ENCODE measurements around the gene RAD18.
A peak's percentile ranks its signal among the peaks of the same experiment; 100 is the strongest.

RAD18 gene, protein sequence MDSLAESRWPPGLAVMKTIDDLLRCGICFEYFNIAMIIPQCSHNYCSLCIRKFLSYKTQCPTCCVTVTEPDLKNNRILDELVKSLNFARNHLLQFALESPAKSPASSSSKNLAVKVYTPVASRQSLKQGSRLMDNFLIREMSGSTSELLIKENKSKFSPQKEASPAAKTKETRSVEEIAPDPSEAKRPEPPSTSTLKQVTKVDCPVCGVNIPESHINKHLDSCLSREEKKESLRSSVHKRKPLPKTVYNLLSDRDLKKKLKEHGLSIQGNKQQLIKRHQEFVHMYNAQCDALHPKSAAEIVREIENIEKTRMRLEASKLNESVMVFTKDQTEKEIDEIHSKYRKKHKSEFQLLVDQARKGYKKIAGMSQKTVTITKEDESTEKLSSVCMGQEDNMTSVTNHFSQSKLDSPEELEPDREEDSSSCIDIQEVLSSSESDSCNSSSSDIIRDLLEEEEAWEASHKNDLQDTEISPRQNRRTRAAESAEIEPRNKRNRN

DNA sequence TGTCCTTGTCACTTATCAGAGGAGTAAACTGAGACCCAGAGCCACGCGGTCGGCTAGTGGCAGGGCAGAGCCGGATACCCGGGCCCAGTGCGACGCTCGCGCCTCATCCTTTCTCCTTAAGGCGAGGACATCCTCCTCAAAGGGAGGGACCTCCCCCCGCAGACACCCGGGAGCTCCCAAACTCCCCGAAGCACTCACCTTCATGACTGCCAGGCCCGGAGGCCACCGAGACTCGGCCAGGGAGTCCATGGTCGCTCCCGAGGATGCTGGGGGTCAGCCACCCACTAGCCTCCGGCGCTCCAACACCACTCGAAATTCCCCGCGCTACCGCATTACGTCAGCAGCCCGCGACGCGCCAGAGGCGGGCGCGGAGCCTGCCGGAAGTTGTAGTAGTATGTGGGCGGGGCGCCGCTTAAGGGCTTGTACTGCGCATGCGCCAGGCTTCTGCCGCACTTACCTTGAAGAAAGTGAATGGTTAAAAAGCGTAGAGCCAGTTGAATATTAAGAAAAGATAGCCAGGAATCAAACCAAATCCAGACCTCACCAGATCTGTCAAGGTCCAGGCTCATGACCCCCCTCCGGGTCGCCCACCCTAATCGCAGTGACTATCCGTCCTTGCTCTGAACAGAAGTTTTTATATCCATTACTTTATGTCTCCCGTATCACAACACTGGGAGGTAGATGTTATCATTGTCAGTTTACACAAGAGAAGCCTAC is at the start of gene RAD18:
Gene RAD18, minus strand, starts transcription at position 336 of the 717 bp plus-strand sequence. Its CDS starts 87 bp downstream, at position 249.
- DNase-seq, result peak; percentile 85

DNA sequence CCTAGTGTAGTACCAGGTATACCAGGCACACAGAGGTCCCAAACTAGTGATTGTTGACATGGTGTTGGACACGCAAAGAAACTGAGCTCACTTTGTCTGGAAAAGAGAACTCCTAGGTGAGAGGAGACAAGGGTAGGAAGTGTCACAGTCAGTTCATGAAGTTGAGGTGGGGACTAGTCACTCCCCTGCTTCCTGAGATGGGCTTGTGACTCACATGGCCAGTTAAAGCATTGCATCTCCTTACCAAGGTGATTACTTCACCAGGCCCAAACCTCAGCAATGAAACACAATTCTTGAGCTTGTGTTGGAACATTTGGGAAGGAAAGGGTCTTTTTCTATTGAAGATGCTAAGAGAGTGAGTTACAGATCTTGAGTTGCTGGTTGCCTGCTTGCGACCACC is 49.2 kb upstream of the RAD18 start:
- no peak for DNase-seq

DNA sequence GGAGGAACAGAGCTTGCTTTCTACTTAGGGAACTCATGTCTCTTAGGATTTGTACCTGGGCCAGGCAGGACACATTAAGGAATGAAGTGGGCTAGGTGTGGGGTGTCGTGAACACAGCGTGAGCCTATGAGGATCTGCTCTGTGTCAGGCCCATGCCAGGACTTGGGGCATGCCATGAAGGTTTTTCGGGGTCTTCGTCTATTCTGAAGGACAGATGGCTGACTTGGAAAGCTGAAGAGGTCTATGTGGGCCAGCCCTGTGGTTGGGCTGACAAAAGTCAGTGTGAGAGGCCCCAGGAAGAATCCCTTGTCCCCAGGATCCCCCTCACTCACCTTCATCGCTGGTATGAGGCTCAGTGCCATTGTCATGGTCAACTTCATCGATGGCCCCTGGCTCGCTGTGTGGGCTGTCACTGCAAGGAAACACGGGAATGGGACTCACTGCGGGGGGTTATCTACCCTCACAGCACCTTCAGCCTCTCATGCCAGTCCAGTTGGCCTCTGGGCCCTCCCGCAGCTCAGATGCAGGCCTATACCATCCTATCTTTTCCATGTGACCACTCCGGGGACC is 46.8 kb upstream of the RAD18 start:
- no peak for DNase-seq

DNA sequence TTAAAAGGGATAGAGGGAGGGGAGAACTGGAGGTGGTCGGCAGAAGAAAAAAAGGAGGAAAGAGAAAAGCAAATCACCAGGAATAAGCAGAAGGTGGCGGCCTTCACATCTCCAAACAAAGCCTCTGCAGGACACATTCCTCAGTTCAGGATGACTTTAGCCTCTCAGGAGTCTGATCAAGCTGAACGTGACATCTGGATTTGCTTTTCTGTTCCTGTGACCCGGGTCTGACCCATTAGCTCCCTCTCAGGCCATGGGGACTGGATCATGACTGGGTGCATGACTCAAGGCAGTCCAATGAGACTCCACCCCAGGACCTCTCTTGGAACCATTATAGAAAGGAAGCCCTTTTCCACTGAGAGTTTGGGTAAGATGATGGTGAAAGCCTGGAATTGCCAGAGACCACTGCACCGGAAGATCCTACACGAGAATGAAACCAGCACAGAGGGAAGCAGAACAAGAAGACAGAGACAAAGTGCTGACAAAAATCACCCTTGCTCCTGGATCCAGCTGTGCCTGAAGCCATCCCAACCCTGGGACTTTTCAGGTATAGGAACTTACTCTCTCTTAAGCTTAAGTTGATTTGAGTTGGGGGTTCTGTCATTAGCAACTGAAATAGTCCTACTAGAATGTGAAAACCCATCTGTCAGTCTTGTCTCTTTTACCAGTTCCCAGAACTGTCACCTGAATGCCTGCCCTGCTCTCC is 45.4 kb upstream of the RAD18 start:
- no peak for DNase-seq

DNA sequence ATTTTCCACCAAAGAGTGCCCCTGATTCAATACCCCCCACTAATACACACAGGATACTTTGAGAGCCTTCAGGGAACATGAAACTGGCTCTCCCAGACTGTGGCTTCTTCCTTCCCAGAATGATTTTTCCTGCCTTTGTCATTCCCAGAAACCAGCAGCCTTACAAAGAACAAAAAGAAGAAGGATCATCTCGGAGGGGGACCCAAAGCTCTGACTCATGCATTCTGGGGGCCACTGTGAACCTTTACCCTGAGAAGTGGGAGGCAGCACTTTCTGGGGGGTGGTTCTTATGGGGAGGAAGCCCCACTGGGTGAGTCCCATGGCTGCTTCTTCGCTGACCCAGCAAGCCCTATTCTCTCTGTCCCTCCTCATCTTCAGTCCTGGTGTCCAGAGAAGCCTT is 44.7 kb upstream of the RAD18 start:
- no peak for DNase-seq

DNA sequence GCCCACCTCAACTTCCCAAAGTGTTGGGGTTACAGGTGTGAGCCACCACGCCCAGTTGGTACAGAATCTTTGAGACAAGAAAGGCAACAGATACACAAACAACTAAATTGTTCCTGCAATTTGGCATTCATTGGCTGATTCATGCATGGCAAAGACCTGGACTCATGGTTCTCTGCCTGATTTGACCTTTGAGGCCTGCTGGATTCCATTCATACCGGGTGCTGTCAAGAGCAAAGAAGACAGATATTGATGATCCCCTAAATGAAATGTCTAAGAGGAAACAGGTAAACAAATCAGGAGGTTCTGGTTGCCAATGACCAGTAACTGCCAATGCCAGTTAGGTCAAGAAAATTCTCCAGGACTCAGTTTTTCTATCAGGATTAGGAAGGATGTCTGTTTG is 43.9 kb upstream of the RAD18 start:
- DNase-seq, result no peak

DNA sequence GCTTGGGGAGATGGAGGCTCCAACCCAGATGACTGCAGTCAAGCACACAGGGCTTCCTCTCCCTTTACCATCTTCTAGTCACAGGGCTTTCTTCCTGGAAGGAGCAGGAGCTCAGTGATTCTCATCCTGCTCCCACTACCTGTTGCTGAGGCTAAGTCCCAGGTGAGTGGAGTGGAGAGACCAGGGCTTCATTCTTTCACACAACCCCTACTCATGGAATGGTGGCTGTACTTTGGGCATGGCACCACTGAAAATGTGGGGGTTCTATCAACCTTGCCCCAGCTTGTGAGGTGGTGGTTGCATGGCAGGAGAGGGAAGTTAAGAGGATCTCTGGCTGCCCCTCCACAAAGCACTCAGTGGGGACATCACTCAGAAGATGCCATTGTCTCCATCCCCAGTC is 36.8 kb upstream of the RAD18 start:
- DNase-seq, result no peak

DNA sequence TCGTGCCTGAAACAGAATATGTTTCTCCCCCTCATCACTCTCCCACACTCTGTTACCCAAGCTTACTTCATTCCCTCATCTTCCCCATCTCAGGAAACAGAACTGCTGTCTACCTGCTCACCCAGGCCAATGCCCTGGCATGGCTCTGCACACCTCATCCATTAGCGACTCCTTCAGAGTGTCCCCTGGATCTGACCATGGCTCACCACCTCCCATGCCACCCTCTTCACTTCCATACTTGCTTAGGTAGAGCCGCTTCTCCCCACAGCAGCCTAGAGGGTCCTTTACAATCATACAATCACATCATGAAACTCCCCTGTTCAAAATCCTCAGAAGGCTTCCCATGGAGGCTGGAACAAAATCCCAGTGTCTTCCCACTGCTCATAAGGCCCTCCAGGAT is 33.9 kb upstream of the RAD18 start:
- no peak for DNase-seq

DNA sequence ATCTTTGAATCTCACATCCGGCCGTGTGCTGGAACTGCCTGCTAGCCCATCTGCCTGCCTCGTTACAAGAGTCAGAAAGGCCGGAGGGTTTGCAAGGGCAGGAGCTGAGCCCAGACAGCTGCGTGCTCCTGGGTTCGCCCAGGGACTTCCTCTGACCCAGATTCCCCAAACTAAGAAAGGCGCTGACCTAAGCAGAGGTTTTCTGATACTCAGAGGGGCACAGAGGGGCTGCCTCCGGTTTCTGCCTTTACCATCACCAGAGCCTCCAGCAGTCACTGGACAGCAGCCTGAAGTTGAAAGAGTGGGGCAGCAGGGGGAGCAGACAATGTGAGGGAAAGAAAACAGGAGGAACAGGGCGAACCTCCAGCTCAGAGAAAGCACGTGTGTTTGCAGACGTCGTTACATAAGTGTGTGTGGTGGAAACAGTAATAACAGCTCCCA is 33.4 kb upstream of the RAD18 start:
- no peak for DNase-seq

DNA sequence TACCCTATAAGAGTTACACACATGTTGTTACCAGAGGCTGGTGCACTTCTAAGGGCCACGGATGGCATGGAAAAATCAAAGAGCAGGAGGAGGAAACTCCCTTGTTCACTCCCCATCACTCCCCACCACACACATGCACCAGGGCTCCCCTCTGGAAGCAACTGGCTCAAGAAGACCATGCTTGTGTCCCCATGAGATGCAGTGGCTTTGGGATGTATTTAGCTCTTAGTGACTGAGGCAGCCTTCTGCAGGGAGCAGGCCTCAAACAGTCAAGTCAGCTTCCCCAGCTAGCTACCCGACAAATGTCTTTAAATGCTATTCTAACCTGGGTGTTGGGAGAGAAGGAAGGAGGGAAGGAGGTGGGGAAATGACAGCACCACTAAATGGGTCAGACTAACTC is 32.9 kb upstream of the RAD18 start:
- no peak for DNase-seq

DNA sequence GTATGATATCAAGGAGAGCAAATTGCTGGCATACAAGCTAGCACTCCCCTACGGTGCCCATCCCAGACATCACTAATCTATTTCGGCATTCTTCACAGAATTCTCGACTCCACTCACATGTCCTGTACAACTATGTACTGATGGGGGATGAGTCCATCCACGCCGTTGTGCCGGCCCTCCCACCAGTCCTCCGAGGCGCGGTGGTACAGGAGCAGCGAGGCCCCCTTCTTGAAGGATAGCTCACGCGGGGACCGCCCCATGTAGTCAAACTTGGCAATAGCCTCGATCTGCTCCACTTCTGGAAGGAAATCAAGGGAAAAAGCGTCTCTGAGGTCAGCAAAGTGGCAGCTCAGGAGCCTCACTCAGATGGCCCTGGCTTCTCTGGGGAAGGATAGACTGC is 31.0 kb upstream of the RAD18 start:
- DNase-seq, result no peak

DNA sequence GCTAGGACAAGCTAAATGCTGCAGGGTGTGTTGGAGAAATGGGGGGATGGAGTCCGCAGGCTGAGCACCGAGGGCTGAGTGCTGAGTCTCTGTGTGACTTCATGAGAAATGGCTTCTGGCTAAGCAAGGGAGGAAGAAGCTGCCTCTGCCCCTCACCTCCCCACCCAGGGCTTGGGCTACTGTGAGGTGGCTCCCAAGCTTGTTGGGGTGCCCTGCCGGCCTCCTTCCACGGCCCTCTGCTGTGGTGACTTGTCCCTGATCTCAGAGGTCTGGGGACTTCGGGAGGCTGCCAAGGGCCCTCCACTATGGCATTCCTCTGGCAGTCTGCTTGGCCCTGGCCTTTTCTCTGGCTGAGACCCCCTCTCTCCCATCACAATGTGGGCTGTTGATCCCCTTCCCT is 30.1 kb upstream of the RAD18 start:
- no peak for DNase-seq

DNA sequence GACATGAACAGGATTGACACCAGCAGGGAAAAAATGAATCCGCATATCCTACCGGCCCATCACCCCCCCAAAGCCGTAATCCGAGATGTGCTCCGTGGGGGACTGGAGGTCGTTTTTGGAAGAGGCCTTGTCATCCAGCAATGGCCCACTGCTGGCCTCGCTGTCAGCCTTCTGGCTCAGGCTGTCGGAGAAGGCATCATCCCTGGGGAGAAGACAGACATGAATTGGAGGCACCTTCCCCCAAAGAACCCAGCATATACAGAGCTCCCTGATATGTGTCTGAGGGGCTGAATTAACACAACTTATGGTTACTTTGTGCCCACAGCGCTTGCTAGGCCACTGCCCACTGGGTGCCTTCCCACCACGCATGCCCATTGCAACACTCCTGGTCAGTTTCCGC is 29.6 kb upstream of the RAD18 start:
- no peak for DNase-seq

DNA sequence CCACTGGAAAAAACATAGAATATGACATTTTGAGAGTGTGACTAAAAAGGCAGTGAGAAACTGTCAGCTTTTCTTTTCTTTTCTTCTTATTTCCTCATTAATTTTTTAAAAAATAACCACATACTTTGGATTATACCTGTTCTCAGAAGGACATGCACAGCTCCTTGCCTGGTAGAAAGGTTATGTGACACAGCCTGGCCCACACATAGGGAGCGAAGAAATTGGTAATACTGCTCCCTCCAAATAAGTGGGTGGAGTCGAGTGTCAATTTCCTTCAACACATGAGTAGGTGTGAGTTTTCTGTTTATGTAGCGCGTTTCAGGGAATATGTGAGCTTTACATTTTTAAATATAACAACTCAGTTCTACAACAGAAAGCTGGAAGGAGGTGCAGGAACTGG is 28.9 kb upstream of the RAD18 start:
- no peak for DNase-seq

DNA sequence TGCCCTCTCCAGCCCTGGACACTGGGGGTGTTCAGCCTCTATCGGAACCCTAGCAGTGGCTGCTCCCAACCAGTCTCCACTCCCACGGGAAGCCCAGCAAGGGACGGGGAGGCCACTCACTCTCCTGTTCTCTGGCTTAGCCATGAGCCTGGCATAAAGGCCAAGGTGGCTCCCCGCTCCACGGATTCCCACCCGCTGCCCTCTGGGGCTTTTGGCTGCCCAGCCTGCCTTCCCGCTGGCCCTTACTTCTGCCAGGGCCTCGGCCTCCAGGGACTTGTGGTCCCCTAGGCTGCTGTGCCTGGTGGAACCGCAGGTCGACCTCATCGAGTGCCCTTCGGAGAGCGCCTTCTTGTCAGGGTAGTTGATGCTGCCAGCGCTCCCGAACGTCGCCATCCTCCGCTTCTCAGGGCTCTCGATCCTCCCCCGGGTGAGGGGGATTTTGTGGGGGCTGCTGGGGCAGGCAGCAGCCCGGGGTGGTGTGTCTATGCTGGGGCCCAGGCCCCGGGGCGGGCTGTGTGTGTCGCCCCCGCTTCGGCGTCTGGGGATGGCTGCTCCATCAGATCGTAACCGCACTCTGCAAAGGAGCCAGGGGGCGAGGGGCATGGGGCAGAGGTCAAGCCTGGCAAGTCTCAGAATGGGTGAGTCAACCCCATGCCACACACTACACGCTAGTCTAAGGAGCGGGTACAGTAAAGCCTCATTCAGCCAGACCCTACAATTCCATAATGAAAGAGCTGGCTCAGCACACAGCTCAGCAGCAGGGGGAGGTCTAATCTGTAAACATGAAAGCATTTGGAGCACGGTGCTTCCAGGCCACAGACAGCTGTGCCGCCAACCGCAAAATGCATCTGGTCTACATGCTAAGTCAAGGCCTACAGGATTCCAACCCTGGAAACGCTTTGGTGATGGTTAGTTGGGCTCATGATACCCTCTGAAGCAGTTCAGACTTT is 27.3 kb upstream of the RAD18 start:
- DNase-seq, result no peak

DNA sequence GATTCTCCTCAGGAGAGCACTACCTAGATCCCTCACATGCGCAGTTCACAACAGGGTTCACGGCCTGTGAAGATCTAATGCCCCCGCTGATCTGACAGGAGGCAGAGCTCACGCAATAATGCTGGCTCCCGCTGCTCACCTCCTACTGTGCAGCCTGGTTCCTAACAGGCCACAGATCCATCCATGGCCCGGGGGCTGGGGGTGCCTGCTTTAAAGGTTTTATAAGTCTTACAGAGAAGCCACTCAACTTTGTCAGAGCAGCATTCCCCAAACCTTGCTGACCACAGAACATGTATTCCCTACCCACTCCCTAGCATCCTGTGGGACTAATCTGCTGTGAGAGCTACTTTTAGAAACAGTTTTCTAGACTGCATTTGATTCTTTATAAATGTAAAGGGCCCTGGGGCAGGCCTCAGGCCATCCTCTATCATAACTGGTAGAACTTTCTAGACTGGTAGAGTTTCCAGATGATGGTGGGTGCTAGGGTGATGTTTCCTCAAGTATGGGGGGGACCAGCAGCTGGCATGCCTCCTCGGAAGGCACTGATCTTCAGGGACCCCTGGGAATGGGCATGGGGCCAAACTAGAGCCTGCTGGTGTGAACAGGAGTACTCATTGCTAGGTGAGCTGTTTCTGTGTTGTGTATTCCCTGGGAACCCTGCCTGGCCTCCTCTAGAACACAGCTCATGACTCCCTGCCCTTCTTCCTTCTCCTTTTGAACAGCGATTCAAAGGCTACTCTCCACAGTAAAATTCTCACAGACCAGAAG is 25.7 kb upstream of the RAD18 start:
- no peak for DNase-seq

DNA sequence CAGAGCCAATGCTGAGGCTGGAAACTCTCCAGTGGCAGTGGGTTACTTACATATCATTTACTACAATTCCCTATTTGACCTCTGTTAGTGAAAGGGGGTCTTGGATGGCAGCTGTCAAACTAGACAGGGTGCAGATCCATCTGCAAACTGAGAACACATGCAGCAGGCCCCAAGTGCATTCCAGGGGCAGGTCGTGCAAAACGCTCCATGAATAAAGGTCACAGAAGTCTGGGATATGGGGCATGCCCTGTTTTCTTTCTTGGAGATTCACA is 25.0 kb upstream of the RAD18 start:
- DNase-seq, result no peak

DNA sequence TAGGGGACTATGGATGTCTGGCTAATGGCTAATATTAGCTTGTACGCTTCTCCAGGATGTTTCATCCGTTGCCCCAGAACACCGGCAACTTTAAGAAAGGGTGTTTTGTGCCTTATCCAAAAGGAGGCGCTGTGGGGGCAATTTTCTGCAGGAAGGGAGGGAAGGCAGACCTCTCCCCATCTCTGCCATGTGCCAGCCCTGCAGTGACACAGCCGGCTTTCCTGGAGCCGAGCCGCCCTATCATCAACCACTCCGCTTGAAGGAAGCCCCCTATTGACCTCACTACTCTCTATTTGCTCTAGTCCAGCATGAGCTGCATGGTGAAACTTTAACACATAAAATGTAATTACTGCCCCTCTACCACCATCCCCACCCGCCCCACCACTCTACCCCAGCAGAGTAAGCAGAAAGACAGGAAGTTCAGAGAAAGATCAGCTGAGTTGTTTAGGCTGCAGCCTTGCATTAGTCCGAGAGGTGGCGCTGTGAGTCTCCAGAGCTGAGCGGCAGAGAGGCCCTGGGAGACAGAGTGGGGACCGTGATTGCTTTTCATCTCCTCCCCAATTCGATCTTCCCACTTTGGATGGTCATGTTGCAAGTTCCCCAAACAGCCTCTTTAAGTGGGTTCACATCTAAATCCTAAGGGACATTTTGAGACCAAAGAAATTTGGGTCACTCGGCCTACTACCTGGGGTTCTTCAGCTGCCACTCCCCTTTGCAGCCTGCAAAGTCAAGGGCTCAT is 24.5 kb upstream of the RAD18 start:
- DNase-seq, result peak; percentile 46

DNA sequence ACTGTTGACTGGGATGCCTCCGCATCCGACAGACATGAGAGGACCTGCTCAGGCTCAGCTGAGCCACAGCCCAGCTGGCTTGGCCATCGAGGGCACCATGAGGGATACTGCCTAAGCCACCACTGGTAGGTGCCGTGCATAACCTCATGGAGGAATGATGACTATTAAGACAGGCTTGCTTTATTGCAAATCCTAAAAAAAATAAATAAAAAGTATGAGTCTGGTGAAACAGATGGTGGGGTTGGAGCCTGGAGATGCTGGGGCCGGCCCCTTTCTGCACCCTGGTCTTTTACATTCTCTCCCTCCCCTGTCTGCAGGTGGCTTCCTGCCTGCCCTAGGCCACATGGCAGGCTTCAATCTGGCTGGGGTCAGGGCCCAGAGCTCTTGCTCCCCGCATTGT is 24.0 kb upstream of the RAD18 start:
- DNase-seq, result no peak

DNA sequence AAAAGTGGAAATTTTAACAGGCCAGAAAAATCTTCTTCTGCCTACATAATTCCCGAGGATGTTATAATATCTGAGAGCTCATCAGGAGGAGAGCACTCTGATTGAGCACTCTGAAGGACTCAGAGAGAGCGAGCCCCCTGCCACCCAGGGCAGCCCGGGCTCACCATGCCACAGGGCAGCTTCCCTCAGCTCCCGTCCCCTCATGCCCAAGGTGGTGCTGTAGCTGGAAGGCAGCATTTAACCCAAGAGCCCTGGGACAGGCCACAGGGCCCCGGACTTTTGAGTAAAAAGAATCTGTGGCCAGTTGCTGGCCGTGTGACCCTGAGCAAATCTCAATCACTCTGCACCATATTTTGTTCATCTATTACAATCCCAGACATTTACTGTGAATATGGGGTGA is 23.5 kb upstream of the RAD18 start:
- no peak for DNase-seq

DNA sequence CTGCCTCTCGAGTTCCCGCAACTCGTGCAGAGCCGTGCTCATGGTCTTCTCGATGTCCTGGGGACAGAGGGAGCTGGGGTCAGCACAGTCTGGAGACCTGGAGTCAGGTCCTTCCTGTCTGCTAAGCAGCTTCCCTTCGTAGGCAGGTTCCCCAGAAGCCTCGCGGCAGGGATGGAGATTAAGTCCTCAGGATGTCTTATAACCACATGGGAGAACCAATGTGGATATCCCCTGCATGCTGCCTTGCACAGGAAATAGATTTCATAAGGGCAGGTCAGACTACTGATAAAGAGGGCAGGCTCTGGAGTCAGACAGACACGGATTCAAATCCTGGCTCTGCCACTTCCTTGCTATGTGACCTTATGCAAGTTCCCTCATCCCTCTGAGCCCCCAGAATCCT is 22.6 kb upstream of the RAD18 start:
- no peak for DNase-seq

Measured in kidney glomerular epithelial cell (primary cell).